Trophoblast cell (in vitro differentiated cells and primary cell): ENCODE measurements around the gene TICAM2.
A peak's percentile ranks its signal among the peaks of the same experiment; 100 is the strongest.

Source experiments
- DNase-seq, 2 donors: peaks; one replicate each; pipeline ENCODE4 v3.0.0-alpha.2; 2016
- H2AFZ ChIP-seq: 2 replicates; pipeline ENCODE4 v1.6.1; 2013; ENCODE audit warnings: low read length, moderate library complexity, mild to moderate bottlenecking; ENCODE audit not compliant: insufficient read depth, poor library complexity
- H2AK5ac ChIP-seq: 2 replicates; pipeline ENCODE4 v1.6.1; 2013; ENCODE audit warnings: mild to moderate bottlenecking, low read length
- H2BK120ac ChIP-seq: 2 replicates; pipeline ENCODE4 v1.6.1; 2013; ENCODE audit warnings: low read length, mild to moderate bottlenecking, moderate library complexity; ENCODE audit not compliant: insufficient read depth, poor library complexity
- H2BK12ac ChIP-seq: 2 replicates; pipeline ENCODE4 v1.6.1; 2013; ENCODE audit warnings: mild to moderate bottlenecking, low read length, moderate library complexity
- H2BK5ac ChIP-seq: 2 replicates; pipeline ENCODE4 v1.6.1; 2013; ENCODE audit warnings: low read length, low read depth, moderate library complexity, mild to moderate bottlenecking; ENCODE audit not compliant: poor library complexity
- H3K14ac ChIP-seq: 2 replicates; pipeline ENCODE4 v1.6.1; 2013; ENCODE audit warnings: mild to moderate bottlenecking, low read length
- H3K18ac ChIP-seq: 2 replicates; pipeline ENCODE4 v1.6.1; 2013; ENCODE audit warnings: mild to moderate bottlenecking, low read length
- H3K23ac ChIP-seq: 2 replicates; pipeline ENCODE4 v1.6.1; 2013; ENCODE audit warnings: low read length
- H3K27ac ChIP-seq: 2 replicates; pipeline ENCODE4 v1.5.1; 2013; ENCODE audit warnings: low read depth, mild to moderate bottlenecking, inconsistent platforms, low read length, moderate library complexity
- H3K27me3 ChIP-seq: 2 replicates; pipeline ENCODE4 v1.6.1; 2013; ENCODE audit warnings: inconsistent platforms, mild to moderate bottlenecking, low read length, moderate library complexity; ENCODE audit not compliant: insufficient read depth
- H3K36me3 ChIP-seq, 2 experiments: 1 replicate in 1 of 2; 2 replicates in 1 of 2; pipeline ENCODE4 v1.6.1; 2013; ENCODE audit warnings: low read length in 2 of 2, mild to moderate bottlenecking in 2 of 2, moderate library complexity in 1 of 2; ENCODE audit not compliant: insufficient read depth in 2 of 2, control insufficient read depth in 1 of 2
- H3K4ac ChIP-seq: 2 replicates; pipeline ENCODE4 v1.6.1; 2013; ENCODE audit warnings: low read depth, mild to moderate bottlenecking, low read length, moderate library complexity
- H3K4me1 ChIP-seq, 2 experiments: 1 replicate in 1 of 2; 2 replicates in 1 of 2; pipeline ENCODE4 v1.6.1; 2013; ENCODE audit warnings: low read length in 2 of 2, mild to moderate bottlenecking in 2 of 2, moderate library complexity in 1 of 2; ENCODE audit not compliant: insufficient read depth in 2 of 2, control insufficient read depth in 1 of 2
- H3K4me2 ChIP-seq: 2 replicates; pipeline ENCODE4 v1.6.1; 2013; ENCODE audit warnings: inconsistent platforms, mild to moderate bottlenecking, low read length, moderate library complexity
- H3K4me3 ChIP-seq: 2 replicates; pipeline ENCODE4 v1.5.1; 2013; ENCODE audit warnings: mild to moderate bottlenecking, low read depth, low read length, inconsistent platforms
- H3K79me1 ChIP-seq: one replicate; pipeline ENCODE4 v1.6.1; 2013; ENCODE audit warnings: low read length
- H3K79me2 ChIP-seq: 2 replicates; pipeline ENCODE4 v1.6.1; 2013; ENCODE audit warnings: low read length, mild to moderate bottlenecking; ENCODE audit not compliant: control insufficient read depth, insufficient read depth, poor library complexity
- H3K9ac ChIP-seq: 2 replicates; pipeline ENCODE4 v1.6.1; 2013; ENCODE audit warnings: mild to moderate bottlenecking, low read length
- H3K9me3 ChIP-seq: 2 replicates; pipeline ENCODE4 v1.6.1; 2013; ENCODE audit warnings: low read depth, mild to moderate bottlenecking, control low read depth, inconsistent platforms, low read length; ENCODE audit not compliant: insufficient read depth
- H4K12ac ChIP-seq: 2 replicates; pipeline ENCODE4 v1.6.1; 2013; ENCODE audit warnings: low read depth, mild to moderate bottlenecking, low read length, moderate library complexity
- H4K8ac ChIP-seq: 2 replicates; pipeline ENCODE4 v1.6.1; 2013; ENCODE audit warnings: low read depth, mild to moderate bottlenecking, low read length, moderate library complexity
- H4K91ac ChIP-seq: one replicate; pipeline ENCODE4 v1.6.1; 2013; ENCODE audit warnings: low read depth, mild to moderate bottlenecking, low read length, moderate library complexity
- WGBS: extraction: QIAGEN DNeasy Blood & Tissue Kit; methylation state at CpG from one replicate; pipeline ENCODE4 v1.1.7; 2013; ENCODE audit warnings: missing lambda C conversion rate; ENCODE audit not compliant: insufficient read length, insufficient coverage; ENCODE audit errors: extremely low coverage; 5-methylcytosine and 5-hydroxymethylcytosine counted together

TICAM2 gene

GRCh38 chr5:115623658-115624057, 21.4 kb upstream of the TICAM2 start:
- H3K4ac ChIP-seq, result peak overlapping the region; percentile 76
- WGBS, result no CpG with 5 or more reads among the region's 5 CpGs
- H3K79me1 ChIP-seq, result peaks cover 8% of the 10 kb centered on the region

GRCh38 chr5:115621365-115621900, 19.2 kb upstream of the TICAM2 start:
- Histone ChIP-seq H3K79me1 (peaks cover 8% of the 10 kb centered on the region), H4K12ac (no peak overlapping the region), H3K27ac (no peak overlapping the region), H2BK5ac (no peak overlapping the region), H3K4ac (no peak overlapping the region), H3K9ac (no peak overlapping the region), H3K9me3 (no peaks in the 10 kb centered on the region), H3K36me3 (peaks cover 0 to 1% of the 10 kb centered on the region in 2 experiments), H3K4me3 (no peak overlapping the region), H2AFZ (no peak overlapping the region), H3K14ac (no peak overlapping the region), H3K27me3 (no peaks in the 10 kb centered on the region), H3K4me2 (no peak overlapping the region), H3K23ac (no peak overlapping the region), H3K18ac (no peak overlapping the region), H4K91ac (no peak overlapping the region), H3K4me1 (peaks cover 2 to 6% of the 10 kb centered on the region in 2 experiments), H4K8ac (no peak overlapping the region), H2AK5ac (no peak overlapping the region), H2BK12ac (no peak overlapping the region), H2BK120ac (no peak overlapping the region), H3K79me2 (peaks cover 14% of the 10 kb centered on the region)
- no CpG with 5 or more reads among the region's 4 CpGs for WGBS
- no peak for DNase-seq

More at GRCh38 chr5:115623658-115624057, 21.4 kb upstream of the TICAM2 start:
- no peaks in the 10 kb centered on the region for H3K36me3 ChIP-seq
- no peak overlapping the region for H2AK5ac ChIP-seq
- DNase-seq, result no peak
- no peak overlapping the region for H2BK12ac ChIP-seq
- H4K91ac ChIP-seq, result no peak overlapping the region
- no peak overlapping the region for H3K18ac ChIP-seq
- H4K8ac ChIP-seq, result no peak overlapping the region
- no peak overlapping the region for H3K4me3 ChIP-seq
- no peak overlapping the region for H3K14ac ChIP-seq
- no peak overlapping the region for H2BK120ac ChIP-seq
- no peak overlapping the region for H2AFZ ChIP-seq
- no peak overlapping the region for H3K9ac ChIP-seq
- H4K12ac ChIP-seq, result no peak overlapping the region
- no peak overlapping the region for H3K27ac ChIP-seq
- H3K4me2 ChIP-seq, result peak overlapping the region; percentile 33
- H3K23ac ChIP-seq, result no peak overlapping the region
- no peaks in the 10 kb centered on the region for H3K9me3 ChIP-seq
- H3K27me3 ChIP-seq, result no peaks in the 10 kb centered on the region
- peaks cover 14% of the 10 kb centered on the region for H3K79me2 ChIP-seq
- no peak overlapping the region for H2BK5ac ChIP-seq
- peaks cover 2 to 6% of the 10 kb centered on the region in 2 experiments for H3K4me1 ChIP-seq

GRCh38 chr5:115616892-115617291, 14.6 kb upstream of the TICAM2 start:
- Histone ChIP-seq H2AK5ac (no peak overlapping the region), H2BK120ac (no peak overlapping the region), H4K12ac (no peak overlapping the region), H2AFZ (no peak overlapping the region), H3K4ac (no peak overlapping the region), H3K36me3 (peaks cover 3 to 4% of the 10 kb centered on the region in 2 experiments), H4K8ac (no peak overlapping the region), H4K91ac (no peak overlapping the region), H3K9me3 (no peaks in the 10 kb centered on the region), H3K9ac (no peak overlapping the region), H3K4me2 (no peak overlapping the region), H3K27me3 (no peaks in the 10 kb centered on the region), H3K27ac (no peak overlapping the region), H3K4me1 (no peaks in the 10 kb centered on the region), H2BK5ac (no peak overlapping the region), H3K4me3 (no peak overlapping the region), H3K14ac (no peak overlapping the region), H3K23ac (no peak overlapping the region), H3K18ac (no peak overlapping the region), H3K79me2 (no peaks in the 10 kb centered on the region), H3K79me1 (no peaks in the 10 kb centered on the region), H2BK12ac (no peak overlapping the region)
- no peak for DNase-seq
- no CpG with 5 or more reads among the region's 1 CpG for WGBS

- Histone ChIP-seq H3K27me3 (no peaks in the 10 kb centered on the region), H4K91ac (no peak overlapping the region), H3K36me3 (peaks cover 3 to 4% of the 10 kb centered on the region in 2 experiments), H3K4ac (no peak overlapping the region), H2AFZ (no peak overlapping the region), H3K14ac (no peak overlapping the region), H2BK5ac (no peak overlapping the region), H3K79me2 (no peaks in the 10 kb centered on the region), H3K4me1 (no peaks in the 10 kb centered on the region), H4K12ac (no peak overlapping the region), H3K23ac (no peak overlapping the region), H3K4me3 (no peak overlapping the region), H3K27ac (no peak overlapping the region), H2BK120ac (no peak overlapping the region), H2BK12ac (no peak overlapping the region), H3K9ac (no peak overlapping the region), H3K18ac (no peak overlapping the region), H3K9me3 (no peaks in the 10 kb centered on the region), H2AK5ac (no peak overlapping the region), H3K79me1 (no peaks in the 10 kb centered on the region), H4K8ac (no peak overlapping the region), H3K4me2 (no peak overlapping the region)
- no peak for DNase-seq
Measured at GRCh38 chr5:115616472-115616871, 14.2 kb upstream of the TICAM2 start.
